GM21528 (cell line): ENCODE results near the gene S100A14.
"Not testable (repeated sequence)": the region's sequence is repeated elsewhere in the genome, so short reads cannot be mapped to it uniquely, and the experiment has no call there.

ENCODE experiments used
- ATAC-seq: cut with Tn5 transposase; IDR thresholded peaks from one replicate; pipeline ENCODE4 v1.9.1; 2021; ENCODE audit warnings: mild to moderate bottlenecking, moderate library complexity; ENCODE audit not compliant: unreplicated experiment, low FRiP score

The S100A14 gene

GRCh38 chr1:153592748-153593147 lies 23.4 kb downstream of the S100A14 start:
- no peak for ATAC-seq

- no peak for ATAC-seq
Measured at GRCh38 chr1:153588482-153588881, 27.6 kb downstream of the S100A14 start.

GRCh38 chr1:153588033-153588432 lies 28.1 kb downstream of the S100A14 start:
- not testable (repeated sequence) for ATAC-seq

- ATAC-seq, result no peak
Measured at GRCh38 chr1:153587314-153587713, 28.8 kb downstream of the S100A14 start.

- no peak for ATAC-seq
Measured at GRCh38 chr1:153586347-153586746, 29.8 kb downstream of the S100A14 start.

- no peak for ATAC-seq
Measured at GRCh38 chr1:153585006-153585405, 31.1 kb downstream of the S100A14 start.

- no peak for ATAC-seq
Measured at GRCh38 chr1:153583976-153584375, 32.1 kb downstream of the S100A14 start.

GRCh38 chr1:153583514-153583913 lies 32.6 kb downstream of the S100A14 start:
- ATAC-seq, result not testable (repeated sequence)

- not testable (repeated sequence) for ATAC-seq
Measured at GRCh38 chr1:153582836-153583235, 33.3 kb downstream of the S100A14 start.

GRCh38 chr1:153578936-153579335 lies 37.2 kb downstream of the S100A14 start:
- ATAC-seq, result no peak

- ATAC-seq, result no peak
Measured at GRCh38 chr1:153578490-153578889, 37.6 kb downstream of the S100A14 start.

GRCh38 chr1:153577624-153578051 lies 38.5 kb downstream of the S100A14 start:
- ATAC-seq, result no peak

- no peak for ATAC-seq
Measured at GRCh38 chr1:153577138-153577537, 39.0 kb downstream of the S100A14 start.

GRCh38 chr1:153575497-153575896 lies 40.6 kb downstream of the S100A14 start:
- ATAC-seq, result not testable (repeated sequence)

- not testable (repeated sequence) for ATAC-seq
Measured at GRCh38 chr1:153575081-153575491, 41.0 kb downstream of the S100A14 start.

GRCh38 chr1:153573351-153573750 lies 42.8 kb downstream of the S100A14 start:
- ATAC-seq, result no peak

- no peak for ATAC-seq
Measured at GRCh38 chr1:153572569-153573015, 43.5 kb downstream of the S100A14 start.

GRCh38 chr1:153571706-153572105 lies 44.4 kb downstream of the S100A14 start:
- no peak for ATAC-seq

- ATAC-seq, result no peak
Measured at GRCh38 chr1:153570874-153571273, 45.3 kb downstream of the S100A14 start.

- no peak for ATAC-seq
Measured at GRCh38 chr1:153569465-153569864, 46.7 kb downstream of the S100A14 start.

GRCh38 chr1:153568367-153569099 lies 47.6 kb downstream of the S100A14 start:
- no peak for ATAC-seq

GRCh38 chr1:153567621-153568366 lies 48.3 kb downstream of the S100A14 start:
- ATAC-seq, result no peak
